Measurements from ENCODE around the gene WDR70.
"Not testable (repeated sequence)": the region's sequence is repeated elsewhere in the genome, so short reads cannot be mapped to it uniquely, and the experiment has no call there.

The WDR70 gene

GRCh38 chr5:37796435-37796834 lies 417.3 kb downstream of the WDR70 start:
- not testable (repeated sequence) for H3K4me3 ChIP-seq (ENCODE audit: low read length in 2 of 2); H3K27me3 ChIP-seq (ENCODE audit: control insufficient read depth in 2 of 2, insufficient read depth in 2 of 2, low read length in 2 of 2); H3K4me1 ChIP-seq (ENCODE audit: control insufficient read depth in 2 of 2, insufficient read depth in 2 of 2, low read length in 2 of 2); H3K36me3 ChIP-seq (ENCODE audit: control insufficient read depth in 2 of 2, insufficient read depth in 2 of 2, low read length in 2 of 2); H3K27ac ChIP-seq (ENCODE audit: low read depth in 2 of 2, low read length in 2 of 2); H3K9ac ChIP-seq (ENCODE audit: low read depth in 1 of 2, low read length in 2 of 2); H3K9me3 ChIP-seq (ENCODE audit: control insufficient read depth in 2 of 2, low read length in 2 of 2)

- Histone ChIP-seq H3K27me3 (ENCODE audit: control insufficient read depth in 2 of 2, insufficient read depth in 2 of 2, low read length in 2 of 2) (no peaks in the 10 kb centered on the region), H3K27ac (ENCODE audit: low read depth in 2 of 2, low read length in 2 of 2) (no peak overlapping the region), H3K9ac (ENCODE audit: low read depth in 1 of 2, low read length in 2 of 2) (no peak overlapping the region), H3K36me3 (ENCODE audit: control insufficient read depth in 2 of 2, insufficient read depth in 2 of 2, low read length in 2 of 2) (no peaks in the 10 kb centered on the region), H3K9me3 (ENCODE audit: control insufficient read depth in 2 of 2, low read length in 2 of 2) (no peaks in the 10 kb centered on the region), H3K4me1 (ENCODE audit: control insufficient read depth in 2 of 2, insufficient read depth in 2 of 2, low read length in 2 of 2) (no peaks in the 10 kb centered on the region), H3K4me3 (ENCODE audit: low read length in 2 of 2) (no peak overlapping the region)
These were observed 420.8 kb downstream of the WDR70 start for GRCh38 chr5:37799865-37800421.

DNA sequence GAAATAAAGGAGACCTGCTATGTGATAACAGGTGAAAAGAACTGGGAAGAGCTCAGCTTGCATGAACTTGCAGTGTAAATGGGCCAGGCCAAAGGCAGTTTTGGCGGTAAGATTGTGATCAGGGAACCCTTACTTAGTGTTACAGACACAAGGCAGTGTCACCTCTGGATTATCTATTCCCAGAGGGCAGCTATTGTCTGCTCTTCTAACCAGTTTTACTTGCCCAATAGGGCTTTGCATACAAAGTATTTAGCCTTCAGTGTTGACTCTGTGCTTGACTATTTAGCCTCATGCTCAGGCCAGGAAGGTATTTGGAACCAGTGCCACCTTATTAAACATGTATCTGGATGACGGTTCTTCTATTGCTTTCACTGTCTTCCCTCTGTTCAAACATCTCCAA lies 422.4 kb downstream of the WDR70 start:
- Histone ChIP-seq H3K27me3 (ENCODE audit: control insufficient read depth in 2 of 2, insufficient read depth in 2 of 2, low read length in 2 of 2) (no peaks in the 10 kb centered on the region), H3K27ac (ENCODE audit: low read depth in 2 of 2, low read length in 2 of 2) (no peak overlapping the region), H3K9me3 (ENCODE audit: control insufficient read depth in 2 of 2, low read length in 2 of 2) (no peaks in the 10 kb centered on the region), H3K36me3 (ENCODE audit: control insufficient read depth in 2 of 2, insufficient read depth in 2 of 2, low read length in 2 of 2) (no peaks in the 10 kb centered on the region), H3K4me3 (ENCODE audit: low read length in 2 of 2) (no peak overlapping the region), H3K4me1 (ENCODE audit: control insufficient read depth in 2 of 2, insufficient read depth in 2 of 2, low read length in 2 of 2) (no peaks in the 10 kb centered on the region), H3K9ac (ENCODE audit: low read depth in 1 of 2, low read length in 2 of 2) (no peak overlapping the region)

Measured in mucosa of rectum (tissue), 2 donors.